Dermis microvascular lymphatic vessel endothelial cell (primary cell): ENCODE results near the gene RCE1. TPM values are rescaled to one million over a fixed set of nuclear protein-coding genes. Genes with fewer than 3 reads are reported as not detected.
"Not testable (repeated sequence)": the region's sequence is repeated elsewhere in the genome, so short reads cannot be mapped to it uniquely, and the experiment has no call there.

ENCODE experiments used
- DNase-seq, 2 donors: peaks; one replicate each; pipeline versions ENCODE4 v3.0.0 to v3.0.0-alpha.2; 2010; ENCODE audit warnings: low read depth in 2 of 2
- total RNA-seq: library from RNA; depleted of rRNA; stranded (reverse); fragments of >200 nt; gene quantifications from 2 replicates; pipeline ENCODE4 v1.2.1, GENCODE V29; 2014

The RCE1 gene, protein sequence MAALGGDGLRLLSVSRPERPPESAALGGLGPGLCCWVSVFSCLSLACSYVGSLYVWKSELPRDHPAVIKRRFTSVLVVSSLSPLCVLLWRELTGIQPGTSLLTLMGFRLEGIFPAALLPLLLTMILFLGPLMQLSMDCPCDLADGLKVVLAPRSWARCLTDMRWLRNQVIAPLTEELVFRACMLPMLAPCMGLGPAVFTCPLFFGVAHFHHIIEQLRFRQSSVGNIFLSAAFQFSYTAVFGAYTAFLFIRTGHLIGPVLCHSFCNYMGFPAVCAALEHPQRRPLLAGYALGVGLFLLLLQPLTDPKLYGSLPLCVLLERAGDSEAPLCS
- total RNA-seq: 15.3 and 19.1 TPM in 2 replicates

DNA sequence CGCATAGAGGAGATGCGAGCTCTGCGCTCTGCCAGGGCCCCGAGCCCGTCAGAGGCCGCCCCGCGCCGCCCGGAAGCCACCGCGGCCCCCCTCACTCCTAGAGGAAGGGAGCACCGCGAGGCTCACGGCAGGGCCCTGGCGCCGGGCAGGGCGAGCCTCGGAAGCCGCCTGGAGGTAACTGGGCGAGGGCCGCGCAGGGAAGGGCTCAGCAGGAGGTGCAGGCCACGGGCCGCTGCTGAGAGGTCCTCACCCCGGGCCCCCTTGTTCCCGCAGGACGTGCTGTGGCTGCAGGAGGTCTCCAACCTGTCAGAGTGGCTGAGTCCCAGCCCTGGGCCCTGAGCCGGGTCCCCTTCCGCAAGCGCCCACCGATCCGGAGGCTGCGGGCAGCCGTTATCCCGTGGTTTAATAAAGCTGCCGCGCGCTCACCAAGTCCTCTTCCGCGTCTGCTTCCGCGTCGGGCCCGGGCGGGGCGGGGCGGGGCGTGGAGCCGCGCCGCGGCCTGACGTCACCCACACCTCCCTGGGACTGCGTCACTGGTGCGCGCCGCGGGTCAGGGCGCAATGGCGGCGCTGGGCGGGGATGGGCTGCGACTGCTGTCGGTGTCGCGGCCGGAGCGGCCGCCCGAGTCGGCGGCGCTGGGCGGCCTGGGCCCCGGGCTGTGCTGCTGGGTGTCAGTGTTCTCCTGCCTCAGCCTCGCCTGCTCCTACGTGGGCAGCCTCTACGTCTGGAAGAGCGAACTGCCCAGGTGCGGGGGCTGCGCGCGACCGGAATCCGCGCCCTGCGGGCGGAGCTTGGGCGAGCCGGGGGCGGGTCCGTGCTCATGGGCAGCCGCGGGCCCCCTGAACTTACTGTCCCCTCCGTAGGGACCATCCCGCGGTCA is at the start of gene RCE1:
RCE1 (plus strand) TSS at position 546 of the 880 bp plus-strand sequence; CDS start at position 561, 15 bp downstream.
- peak; percentile 59 to 91 for DNase-seq

DNA sequence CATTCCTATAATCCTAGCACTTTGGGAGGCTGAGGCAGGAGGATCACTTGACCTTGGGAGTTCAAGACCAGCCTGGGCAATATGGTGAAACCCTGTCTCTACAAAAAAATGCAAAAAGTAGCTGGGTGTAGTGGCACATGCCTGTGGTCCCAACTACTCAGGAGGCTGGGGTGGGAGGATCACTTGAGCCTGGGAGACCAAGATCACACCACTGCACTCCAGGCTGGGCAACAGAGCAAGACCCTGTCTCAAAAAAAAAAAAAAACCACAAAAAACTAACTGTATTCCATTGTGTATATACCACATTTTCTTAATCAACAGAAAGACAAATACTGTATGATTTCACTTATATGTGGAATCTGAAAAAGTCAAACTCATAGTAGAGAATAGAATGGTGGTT is 43.4 kb upstream of the RCE1 start:
- not testable (repeated sequence) for DNase-seq

DNA sequence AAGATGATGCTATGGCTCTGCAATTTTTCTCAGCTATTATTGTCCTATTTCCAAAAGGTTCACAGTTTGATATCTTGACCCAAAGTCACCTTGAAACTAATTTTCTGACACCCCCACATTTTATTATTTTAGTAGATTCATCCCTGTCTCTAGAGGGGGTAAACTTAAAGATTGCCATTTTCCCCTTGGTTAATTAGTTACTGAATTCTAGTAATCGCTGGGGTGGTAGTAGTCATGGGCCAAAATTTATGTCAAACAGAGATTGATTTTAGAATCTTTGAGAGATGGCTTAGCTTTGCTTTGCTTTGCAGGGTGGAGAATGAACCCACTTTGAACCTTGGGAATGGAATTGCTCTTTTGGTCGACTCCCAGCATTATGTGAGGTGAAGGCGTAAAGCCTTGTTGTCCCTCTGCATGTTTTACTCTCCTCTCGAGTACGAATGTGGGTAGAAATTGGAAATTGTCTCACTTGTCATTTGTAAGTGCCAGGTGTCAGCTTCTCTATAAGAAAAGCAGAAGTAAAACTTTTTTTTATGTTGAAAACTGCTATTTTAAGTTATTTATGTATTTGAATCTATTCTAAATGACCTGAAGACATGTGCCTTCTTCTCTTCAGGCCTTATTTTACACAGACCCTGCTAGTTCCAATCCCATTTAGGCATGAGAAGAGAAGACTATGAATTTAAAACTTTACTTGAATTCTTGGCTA is 42.4 kb upstream of the RCE1 start:
- DNase-seq: no peak

DNA sequence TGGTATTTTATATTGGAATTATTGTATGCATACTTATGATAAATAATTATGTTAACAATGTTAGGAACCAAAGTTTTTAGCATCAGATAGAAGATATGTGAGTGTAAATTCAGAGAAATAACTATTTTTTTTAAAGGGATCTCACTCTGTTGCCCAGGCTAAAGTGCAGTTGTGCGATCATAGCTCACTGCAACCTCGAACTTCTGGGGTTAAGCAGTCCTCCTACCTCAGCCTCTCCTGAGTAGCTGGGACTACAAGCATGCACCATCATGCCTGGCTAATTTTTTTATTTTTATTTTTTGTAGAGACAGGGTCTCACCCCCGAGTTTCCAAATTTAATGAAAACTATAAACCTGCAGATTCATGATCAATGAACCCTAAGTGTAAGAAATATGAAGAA is 33.6 kb upstream of the RCE1 start:
- DNase-seq: no peak

DNA sequence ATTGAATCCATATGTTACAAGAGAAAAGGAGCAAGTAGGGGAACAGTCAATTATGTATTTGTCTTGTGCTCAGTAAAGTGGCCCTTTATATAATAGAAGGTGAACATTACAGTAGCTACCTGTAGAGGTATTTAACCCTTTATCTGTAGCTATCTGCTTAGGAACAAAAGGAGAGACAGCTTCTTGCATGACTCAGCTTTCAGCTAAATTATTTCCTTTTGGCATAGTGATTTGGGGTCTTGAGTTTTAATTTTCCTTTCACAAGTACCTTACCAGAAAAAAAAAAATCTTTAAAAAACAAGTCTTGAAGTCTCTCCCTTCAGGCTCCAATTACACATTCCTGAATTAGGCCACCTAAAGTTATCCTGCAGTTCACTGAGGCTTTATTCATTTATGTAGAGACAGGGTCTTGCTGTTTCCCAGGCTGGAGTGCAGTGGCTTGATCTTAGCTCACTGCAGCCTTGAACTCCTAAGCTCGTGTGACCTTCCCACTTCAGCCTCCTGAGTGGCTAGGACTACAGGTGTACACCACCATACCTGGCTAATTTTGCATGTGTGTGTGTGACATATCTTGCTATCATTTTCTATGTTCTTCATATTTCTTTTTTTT is 32.6 kb upstream of the RCE1 start:
- DNase-seq: no peak

DNA sequence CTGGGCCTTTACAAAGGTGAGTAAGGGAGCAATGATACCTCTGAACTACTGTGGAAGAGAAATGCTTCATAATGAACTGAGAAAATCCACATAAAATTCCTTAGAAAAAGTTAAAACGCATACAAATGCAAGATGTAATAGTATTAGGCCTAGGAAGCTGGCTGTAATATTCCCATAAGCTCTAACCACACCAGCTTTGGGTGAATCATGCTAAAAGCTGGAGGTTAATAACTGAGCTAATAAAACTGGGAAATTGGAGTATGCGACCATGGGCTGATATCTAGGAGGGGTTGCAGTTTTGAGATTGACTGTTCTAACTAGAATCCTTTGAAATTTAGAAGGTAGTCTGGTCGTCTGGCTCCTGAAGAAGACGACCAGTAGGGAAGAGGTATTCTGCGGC is 28.6 kb upstream of the RCE1 start:
- no peak for DNase-seq

DNA sequence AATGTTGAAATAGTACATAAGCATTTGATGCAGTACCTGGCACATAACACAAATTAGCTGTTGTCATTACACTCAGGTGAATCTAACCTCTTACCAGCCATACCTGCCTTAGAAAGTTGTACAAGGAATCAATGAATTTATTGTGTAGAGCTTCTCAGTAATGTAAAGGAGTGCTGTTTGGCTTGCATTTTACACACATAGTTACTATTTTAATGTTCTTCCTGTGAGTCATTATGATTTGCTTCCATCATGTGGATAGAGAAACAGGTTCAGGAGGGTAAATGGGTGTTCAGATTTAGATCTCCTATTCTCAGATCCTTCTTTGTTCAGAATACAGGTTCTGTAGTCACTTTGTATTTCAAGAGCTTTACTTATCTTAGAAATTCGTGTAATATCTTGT is 27.6 kb upstream of the RCE1 start:
- DNase-seq: peak; percentile 10 to 44

DNA sequence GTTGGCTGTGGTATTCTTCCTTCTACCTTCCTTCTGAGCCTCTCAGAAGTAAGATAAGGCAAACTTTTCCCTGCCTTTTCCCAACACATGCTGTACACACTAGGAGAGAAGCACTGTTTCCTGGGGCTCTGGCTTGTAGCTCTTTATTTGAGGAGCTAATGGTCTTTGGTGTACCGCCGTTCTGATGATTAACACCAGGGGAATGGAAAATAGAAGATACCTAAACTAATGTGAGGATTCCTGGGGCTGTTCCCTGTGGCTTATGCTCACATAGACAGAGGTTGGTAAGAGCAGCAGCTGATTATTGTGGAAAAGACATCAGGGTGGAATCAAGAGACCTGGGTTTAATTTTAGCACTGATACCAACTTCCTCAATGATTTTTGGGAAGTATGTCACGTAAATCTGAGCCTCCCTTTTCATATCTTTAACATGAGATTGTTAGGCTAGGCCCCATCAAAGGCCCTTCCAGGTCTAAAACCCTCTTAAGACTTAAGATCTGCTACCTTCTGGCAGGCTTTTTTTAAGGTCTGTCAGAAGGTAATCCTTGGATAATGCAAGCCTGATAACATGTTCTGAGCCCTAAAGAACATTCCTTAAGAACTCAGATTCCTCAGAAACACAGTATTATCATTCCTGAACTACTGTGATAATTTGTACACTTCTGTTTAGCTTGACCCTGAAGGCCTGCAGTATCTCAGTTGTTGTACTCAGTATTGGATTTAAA is 24.8 kb upstream of the RCE1 start:
- DNase-seq: no peak

DNA sequence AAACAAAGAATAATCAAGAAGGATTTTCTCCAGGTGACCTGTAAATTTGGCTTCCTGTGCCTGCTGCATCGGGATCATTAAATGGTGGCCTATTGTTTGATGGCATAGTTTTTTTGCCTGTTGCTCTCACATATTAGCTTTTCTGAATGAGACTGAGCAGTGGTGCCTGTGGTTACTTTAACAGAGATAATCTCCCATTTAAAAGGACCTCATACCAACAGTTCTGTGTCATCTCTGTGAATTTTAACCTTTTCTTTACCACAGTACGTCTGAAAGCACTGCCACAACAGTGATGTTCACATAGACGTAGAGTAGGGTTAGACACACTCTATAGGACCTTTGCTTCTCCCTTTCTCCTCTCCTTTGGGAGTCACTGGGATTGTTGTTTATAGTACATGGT is 22.9 kb upstream of the RCE1 start:
- DNase-seq: no peak

DNA sequence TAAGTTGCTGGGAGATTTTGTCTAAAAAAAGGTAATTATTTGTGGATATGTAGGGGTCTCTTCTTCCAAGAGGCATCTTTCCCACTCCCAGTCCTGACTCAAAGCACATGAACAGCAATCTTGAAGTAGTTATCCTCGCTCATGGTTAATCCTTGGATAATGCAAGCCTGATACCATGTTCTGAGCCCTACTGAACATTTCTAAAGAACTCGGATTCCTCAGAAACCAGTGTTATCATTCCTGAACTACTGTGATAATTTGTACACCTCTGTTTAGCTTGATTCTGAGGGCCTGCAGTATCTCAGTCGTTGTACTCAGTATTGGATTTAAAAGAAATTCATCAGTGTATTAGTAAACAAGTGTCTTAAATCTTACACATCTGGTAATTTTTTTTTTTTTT is 22.3 kb upstream of the RCE1 start:
- DNase-seq: no peak

DNA sequence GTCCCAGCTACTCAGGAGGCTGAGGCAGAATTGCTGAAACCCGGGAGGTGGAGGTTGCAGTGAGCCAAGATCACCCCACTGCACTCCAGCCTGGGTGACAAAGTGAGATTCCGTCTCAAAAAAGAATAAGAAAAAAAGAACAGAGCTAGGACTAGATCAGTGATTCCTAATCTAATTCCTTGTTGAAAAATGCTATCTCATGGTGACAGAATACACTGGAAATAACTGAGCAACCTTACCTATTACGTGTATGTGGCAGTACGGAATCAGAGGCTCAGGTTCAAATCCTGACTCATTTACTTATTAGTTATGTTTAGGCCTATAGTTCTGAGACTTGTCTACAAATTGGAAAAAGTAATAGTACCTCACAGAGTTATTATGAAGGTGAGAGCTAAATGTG is 19.5 kb upstream of the RCE1 start:
- DNase-seq: no peak

DNA sequence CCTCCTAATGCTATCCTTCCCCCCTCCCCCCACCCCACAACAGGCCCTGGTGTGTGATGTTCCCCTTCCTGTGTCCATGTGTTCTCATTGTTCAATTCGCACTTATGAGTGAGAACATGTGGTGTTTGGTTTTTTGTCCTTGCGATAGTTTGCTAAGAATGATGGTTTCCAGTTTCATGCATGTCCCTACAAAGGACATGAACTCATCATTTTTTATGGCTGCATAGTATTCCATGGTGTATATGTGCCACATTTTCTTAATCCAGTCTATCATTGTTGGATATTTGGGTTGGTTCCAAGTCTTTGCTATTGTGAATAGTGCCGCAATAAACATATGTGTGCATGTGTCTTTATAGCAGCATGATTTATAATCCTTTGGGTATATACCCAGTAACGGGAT is 18.7 kb upstream of the RCE1 start:
- DNase-seq: not testable (repeated sequence)

DNA sequence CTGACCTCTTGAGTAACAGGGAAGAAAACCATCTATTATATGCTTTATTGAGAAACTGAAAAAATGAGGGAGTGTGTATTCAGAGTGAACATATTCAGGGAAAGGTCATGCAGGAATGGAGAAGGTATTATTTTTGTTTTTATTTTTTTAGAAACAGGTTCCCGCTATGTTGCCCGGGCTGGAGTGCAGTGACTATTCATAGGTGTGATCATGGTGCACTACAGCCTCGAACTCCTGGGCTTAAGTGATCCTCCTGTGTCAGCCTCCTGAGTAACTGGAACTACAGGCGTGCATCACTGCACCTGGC is 8.7 kb upstream of the RCE1 start:
- no peak for DNase-seq

DNA sequence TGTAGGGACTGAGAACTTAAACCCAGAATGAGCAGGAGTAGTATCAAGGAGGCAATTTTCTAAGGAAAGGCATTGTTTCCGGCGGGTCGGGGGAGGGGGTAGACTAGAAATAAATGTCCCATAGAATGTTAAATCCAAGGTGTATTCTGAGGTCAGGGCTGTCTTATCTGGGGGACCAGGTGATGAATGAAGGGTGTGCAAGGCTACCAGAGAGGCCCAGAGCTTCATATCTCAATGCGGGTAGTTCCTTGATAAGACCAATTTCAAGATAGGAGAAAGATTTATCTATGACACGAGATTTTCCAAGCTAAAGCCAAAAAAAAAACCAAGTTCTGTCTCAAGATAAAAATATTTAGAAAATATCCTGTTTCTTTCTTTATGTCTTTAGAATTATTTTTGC is 8.3 kb upstream of the RCE1 start:
- DNase-seq: no peak

DNA sequence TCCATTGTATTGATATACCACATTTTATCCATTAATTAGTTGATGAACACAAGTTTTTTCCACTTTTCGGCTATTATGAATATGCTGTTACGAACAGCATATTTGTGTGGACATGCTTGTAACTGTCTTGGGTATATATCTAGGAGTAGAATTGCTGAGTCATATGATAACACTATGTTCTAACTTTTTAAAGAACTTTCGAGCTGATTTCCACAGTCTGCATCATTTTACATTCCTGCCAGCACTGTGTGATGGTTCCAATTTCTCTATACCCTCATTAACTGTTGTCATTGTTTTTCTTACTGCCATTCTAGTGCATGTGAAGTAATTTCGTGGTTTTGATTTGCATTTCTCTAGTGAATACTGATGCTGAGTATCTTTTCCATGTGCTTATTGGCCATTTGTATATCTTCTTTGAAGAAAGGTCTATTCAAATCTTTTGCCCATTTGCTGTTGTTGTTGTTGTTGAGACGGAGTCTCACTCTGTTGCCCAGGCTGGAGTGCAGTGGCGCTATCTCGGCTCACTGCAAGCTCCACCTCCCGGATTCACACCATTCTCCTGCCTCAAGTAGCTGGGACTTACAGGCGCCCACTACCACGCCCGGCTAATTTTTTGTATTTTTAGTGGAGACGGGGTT is 7.4 kb upstream of the RCE1 start:
- no peak for DNase-seq

DNA sequence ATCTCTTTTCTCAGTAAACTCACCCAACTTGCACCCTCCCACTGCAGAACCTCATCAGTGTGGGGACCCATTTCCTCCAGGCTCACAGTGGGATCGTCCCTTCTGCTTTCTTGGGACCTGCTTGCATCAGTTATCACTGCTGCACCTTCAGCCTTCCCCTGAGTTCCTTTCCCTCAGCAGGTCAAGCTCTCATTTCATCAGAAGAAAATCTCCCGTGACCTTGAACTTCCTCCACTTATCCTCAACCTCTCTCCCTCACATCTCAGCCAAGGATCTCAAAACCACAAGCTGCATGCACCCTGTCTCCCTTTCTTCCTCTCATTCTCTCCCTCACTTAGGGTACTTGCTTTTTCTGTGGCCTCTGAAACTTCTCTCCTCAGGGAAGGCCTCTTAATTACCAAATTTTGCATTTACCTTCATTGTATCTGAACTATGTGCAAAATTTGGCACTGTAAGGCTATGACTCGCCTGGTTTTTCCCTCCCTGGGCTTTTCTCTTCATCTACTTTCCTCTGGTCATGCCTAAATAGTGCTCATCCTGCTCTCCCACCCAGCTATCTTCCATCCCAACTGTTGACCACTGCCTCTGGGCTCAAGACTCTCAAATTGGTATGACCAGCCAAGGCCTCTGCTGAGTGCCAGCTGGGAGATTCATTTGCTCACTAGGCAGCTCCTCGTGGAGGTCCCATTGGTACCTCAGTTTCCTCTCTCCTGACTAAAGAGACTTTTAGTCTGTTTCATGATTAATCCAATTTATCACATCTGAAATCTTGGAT is 2.7 kb upstream of the RCE1 start:
- DNase-seq: no peak

DNA sequence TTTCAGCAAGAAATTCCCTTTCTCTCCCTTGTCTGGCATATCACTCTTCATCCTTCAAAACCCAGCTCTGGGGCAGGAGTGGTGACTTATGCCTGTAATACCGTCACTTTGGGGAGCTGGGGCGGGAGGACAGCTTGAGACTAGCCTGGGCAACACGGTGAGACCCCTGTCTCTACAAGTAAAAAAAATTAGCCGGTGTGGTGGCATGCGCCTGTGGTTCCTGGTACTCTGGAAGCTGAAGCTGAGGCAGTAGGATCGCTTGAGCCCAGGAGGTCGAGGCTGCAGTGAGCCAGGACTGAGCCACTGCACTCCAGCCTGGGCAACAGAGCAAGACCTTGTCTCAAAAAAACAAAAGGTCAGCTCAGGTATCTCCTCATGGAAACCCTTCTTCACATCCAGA is 1.4 kb upstream of the RCE1 start:
- DNase-seq: no peak

DNA sequence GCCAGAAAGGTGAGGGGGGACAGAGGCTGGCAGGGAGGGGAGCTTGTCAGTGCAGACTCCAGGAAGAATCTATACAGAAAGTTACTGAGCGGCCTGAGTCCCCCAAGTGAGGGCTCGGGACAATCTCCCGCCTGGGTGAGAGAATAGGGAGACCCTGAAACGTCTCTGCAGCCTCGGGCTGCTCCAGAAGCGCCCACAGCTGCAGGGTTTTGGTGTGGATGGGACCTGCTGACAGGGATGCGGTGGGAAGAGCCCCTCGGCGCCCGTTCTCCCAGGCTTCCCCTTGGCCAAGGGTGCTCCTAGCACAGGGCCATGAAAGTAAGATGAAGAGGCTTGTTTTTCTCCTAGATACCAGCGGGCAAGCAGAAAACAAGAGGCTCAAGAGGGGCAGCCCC is 743 bp upstream of the RCE1 start:
- no peak for DNase-seq

DNA sequence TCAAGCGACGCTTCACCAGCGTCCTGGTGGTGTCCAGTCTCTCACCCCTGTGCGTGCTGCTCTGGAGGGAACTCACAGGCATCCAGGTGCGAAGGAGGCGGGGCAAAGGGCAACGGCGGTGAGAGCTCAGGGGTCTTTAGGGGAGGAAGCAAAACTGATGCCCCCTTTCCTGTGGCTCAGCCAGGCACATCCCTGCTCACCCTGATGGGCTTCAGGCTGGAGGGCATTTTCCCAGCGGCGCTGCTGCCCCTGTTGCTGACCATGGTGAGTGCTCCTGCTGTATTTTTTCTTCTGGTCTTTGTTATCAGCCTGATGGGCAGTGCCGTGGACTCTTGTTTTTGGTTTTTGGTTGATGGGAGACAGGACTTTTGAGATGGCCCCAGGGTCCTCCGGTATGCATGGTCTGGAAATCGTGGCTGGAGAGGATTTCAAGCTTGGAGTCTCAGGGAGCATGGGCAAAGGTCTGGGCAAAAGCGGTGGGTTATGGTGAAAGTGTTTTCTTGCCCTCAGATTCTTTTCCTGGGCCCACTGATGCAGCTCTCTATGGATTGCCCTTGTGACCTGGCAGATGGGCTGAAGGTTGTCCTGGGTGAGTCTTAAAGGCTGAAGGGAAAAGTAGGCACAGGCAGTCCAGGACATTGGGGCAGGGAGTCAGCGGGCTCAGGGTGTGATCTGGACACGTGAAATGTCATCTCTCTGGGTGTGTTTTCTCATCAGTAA is 695 bp downstream of the RCE1 start:
- no peak for DNase-seq
